SH-SY5Y (cell line): Measurements from ENCODE around the gene CHD2.

ENCODE experiments used
- GATA2 ChIP-seq: IDR thresholded peaks from 2 replicates; pipeline ENCODE4 v1.6.1; 2011; ENCODE audit warnings: mild to moderate bottlenecking, low read depth, low read length
- GATA3 ChIP-seq: IDR thresholded peaks from 2 replicates; pipeline ENCODE4 v1.6.1; 2011; ENCODE audit warnings: low read depth, mild to moderate bottlenecking, low read length, moderate library complexity

- TF ChIP-seq GATA2 = no peak
- TF ChIP-seq GATA3 = no peak
Measured at GRCh38 chr15:93026380-93026817, 126.3 kb downstream of the CHD2 start.
